ENCODE measurements around the gene GP5.
A peak's percentile ranks its signal among the peaks of the same experiment; 100 is the strongest.

GP5 gene

DNA sequence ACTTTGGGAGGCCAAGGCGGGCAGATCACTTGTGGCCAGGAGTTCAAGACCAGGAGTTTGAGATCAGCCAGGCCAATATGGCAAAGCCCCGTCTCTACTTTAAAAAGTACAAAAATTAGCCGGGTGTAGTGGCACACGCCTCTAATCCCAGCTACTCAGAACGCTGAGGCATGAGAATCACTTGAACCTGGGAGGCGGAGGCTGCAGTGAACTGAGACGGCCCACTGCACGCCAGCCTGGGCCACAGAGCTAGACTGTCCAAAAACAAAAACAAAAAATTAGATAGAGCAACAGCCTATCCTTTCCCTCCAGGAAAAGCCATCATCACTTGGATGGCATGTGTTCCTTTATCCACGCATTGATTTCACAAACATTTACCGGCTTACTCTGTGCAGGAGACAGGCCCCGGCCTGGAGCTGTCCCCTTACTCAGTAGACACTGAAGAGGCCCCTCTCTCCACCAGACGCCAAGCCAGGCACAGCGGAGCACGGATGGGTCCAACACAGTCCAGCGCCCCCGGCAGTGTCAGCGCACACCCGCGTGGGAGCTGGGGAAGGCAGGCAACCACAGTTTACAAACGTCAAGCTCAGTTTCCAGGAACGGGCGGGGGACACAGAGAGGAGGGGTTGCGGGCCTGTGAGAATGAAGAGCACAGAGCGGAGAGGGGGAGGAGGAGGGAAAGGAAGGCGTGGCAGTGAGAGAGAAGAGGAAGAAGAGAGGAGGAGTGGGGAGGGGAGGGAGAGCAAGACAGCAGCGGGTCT, 3.1 kb downstream of the GP5 start:
- Histone ChIP-seq H3K36me3 (ENCODE audit: insufficient read depth, low read length) (no peaks in the 10 kb centered on the region), H3K9me3 (ENCODE audit: low read length) (peaks cover 6% of the 10 kb centered on the region), H3K4me3 (ENCODE audit: low read length) (no peak overlapping the region), H2AFZ (ENCODE audit: low read depth, low read length) (peak overlapping the region; percentile 66), H3K27me3 (ENCODE audit: insufficient read depth, low read length) (no peaks in the 10 kb centered on the region), H3K4me1 (ENCODE audit: insufficient read depth, low read length) (peaks cover 19% of the 10 kb centered on the region)

DNA sequence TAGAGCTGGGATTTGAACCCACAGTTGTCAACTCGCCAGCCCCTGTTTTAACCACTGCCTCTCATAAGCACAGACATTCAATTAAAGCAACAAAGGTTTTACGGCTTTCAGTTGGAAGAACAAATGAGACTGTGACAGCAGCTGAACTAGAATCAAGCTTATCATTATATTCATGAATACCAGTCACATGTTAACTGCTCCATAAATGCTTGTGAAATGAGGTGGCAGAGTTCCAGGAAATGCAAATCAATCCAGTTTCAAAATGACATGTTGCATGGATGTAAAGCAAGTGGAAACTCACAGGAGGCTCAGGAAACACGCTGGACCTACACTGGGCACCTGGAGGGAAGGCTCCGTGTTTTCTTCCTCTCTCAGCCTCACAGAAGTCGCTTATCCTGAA, 3.9 kb downstream of the GP5 start:
- peaks cover 6% of the 10 kb centered on the region for H3K9me3 ChIP-seq (ENCODE audit: low read length)
- H3K4me1 ChIP-seq (ENCODE audit: insufficient read depth, low read length): peaks cover 19% of the 10 kb centered on the region
- no peak overlapping the region for H2AFZ ChIP-seq (ENCODE audit: low read depth, low read length)
- H3K4me3 ChIP-seq (ENCODE audit: low read length): no peak overlapping the region
- no peaks in the 10 kb centered on the region for H3K27me3 ChIP-seq (ENCODE audit: insufficient read depth, low read length)
- H3K36me3 ChIP-seq (ENCODE audit: insufficient read depth, low read length): no peaks in the 10 kb centered on the region

DNA sequence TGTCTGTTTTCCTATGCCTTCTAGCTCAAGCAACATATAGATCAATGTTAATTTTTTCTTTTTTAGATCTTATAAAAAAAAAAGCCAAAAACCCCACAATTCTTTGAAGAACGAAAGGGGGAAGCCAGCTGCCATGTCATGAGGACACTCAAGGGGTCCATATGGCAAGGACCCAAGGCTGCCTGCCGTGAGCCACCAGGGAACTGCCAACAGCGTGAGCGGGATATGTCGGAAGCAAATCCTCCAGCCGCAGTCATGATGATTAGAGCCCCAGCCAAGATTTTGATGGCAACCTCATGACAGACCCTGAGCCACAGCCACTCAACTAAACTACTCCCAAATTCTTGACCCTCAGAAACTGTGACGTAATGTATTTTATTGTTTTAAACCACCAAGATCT, 6.5 kb downstream of the GP5 start:
- Histone ChIP-seq H3K36me3 (ENCODE audit: insufficient read depth, low read length) (no peaks in the 10 kb centered on the region), H3K27me3 (ENCODE audit: insufficient read depth, low read length) (no peaks in the 10 kb centered on the region), H2AFZ (ENCODE audit: low read depth, low read length) (no peak overlapping the region), H3K4me1 (ENCODE audit: insufficient read depth, low read length) (peaks cover 19% of the 10 kb centered on the region), H3K4me3 (ENCODE audit: low read length) (no peak overlapping the region), H3K9me3 (ENCODE audit: low read length) (peaks cover 6% of the 10 kb centered on the region)

DNA sequence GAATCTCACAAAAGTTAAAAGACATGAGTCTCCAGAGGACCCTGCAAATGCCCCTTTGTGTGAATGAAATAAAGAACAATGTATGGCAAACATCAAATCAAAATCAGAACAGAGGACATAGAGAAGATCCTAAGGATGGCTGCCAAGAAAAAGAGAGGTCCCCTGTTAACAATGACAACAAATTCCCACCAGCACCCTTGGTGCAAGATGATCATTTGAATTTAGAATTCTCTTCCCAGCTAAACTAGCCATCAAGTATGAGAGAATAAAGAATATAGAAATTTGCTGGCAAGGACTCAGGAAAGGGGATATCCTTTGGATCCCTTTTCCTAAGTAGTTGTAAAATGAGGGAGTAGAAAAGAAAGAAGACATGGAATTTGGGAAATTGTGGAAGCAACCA, 8.2 kb downstream of the GP5 start:
- Histone ChIP-seq H3K27me3 (ENCODE audit: insufficient read depth, low read length) (no peaks in the 10 kb centered on the region), H3K4me1 (ENCODE audit: insufficient read depth, low read length) (peaks cover 15% of the 10 kb centered on the region), H3K4me3 (ENCODE audit: low read length) (no peak overlapping the region), H3K9me3 (ENCODE audit: low read length) (peaks cover 6% of the 10 kb centered on the region), H2AFZ (ENCODE audit: low read depth, low read length) (no peak overlapping the region), H3K36me3 (ENCODE audit: insufficient read depth, low read length) (no peaks in the 10 kb centered on the region)

DNA sequence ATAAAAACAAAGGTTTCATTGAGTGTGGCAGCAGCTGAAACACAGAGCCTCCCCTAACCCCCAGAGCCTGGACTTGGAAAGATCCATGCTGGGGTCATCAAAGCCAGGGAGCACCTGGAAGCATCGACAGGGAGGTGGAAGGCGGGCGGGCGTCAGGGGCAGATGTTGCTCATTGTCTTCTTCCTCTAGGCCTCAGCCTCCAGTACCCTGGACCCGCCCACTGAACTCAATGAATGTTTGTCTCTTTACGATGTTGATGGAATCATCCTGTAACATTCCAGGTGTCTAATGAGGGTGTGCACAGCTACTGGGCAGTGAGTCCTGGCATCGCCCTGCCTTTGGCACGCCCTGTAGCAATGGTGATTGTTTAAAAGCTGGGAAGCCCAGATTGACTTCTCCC, 9.8 kb downstream of the GP5 start:
- Histone ChIP-seq H3K27me3 (ENCODE audit: insufficient read depth, low read length) (no peaks in the 10 kb centered on the region), H3K9me3 (ENCODE audit: low read length) (peaks cover 9% of the 10 kb centered on the region), H3K4me3 (ENCODE audit: low read length) (no peak overlapping the region), H3K36me3 (ENCODE audit: insufficient read depth, low read length) (no peaks in the 10 kb centered on the region), H3K4me1 (ENCODE audit: insufficient read depth, low read length) (no peaks in the 10 kb centered on the region), H2AFZ (ENCODE audit: low read depth, low read length) (no peak overlapping the region)

DNA sequence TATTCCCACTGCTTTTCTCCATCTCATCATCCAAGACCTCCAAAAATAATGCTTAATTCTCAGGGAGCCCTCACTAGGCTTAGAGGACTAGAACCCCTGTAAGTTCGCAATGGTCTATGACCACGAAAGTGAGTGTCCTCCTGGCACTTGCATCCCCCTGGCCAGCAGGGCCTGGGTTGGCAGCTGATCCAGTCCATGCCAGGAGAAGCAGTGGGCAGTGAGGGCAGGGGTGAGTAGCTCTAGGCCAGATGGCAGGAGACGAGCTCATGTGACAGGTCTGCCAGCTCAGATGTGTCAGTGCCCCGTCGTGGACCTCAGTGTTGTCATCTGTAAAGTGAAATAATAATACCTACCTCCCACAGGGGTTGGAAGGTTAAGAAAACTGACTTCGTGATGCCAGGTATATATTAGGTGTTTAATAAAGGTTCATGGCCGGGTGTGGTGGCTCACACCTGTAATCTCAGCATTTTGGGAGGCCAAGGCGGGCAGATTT, 11.1 kb downstream of the GP5 start:
- Histone ChIP-seq H3K9me3 (ENCODE audit: low read length) (peaks cover 9% of the 10 kb centered on the region), H3K4me3 (ENCODE audit: low read length) (no peak overlapping the region), H3K4me1 (ENCODE audit: insufficient read depth, low read length) (no peaks in the 10 kb centered on the region), H2AFZ (ENCODE audit: low read depth, low read length) (no peak overlapping the region), H3K27me3 (ENCODE audit: insufficient read depth, low read length) (no peaks in the 10 kb centered on the region), H3K36me3 (ENCODE audit: insufficient read depth, low read length) (no peaks in the 10 kb centered on the region)

DNA sequence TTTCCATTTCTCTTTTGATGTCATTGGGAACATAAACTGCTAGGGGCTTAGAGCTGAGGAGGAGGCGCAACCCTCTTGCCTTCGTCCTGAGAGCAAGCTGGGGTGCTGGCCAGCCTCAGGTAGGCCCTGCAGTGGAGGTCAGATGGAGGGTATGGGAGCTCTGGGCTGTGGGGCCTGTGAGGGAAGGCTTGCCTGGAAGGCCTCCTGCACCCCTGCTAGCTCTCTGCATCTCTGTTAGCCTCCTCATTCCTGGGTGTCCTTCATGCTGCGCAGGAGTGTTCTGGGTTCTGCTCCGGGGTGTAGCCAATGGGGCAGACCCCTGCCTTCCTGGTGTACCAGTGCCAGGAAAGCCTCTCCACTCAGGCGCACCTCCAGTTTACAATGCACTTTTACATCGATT, 11.8 kb downstream of the GP5 start:
- H2AFZ ChIP-seq (ENCODE audit: low read depth, low read length): no peak overlapping the region
- no peaks in the 10 kb centered on the region for H3K27me3 ChIP-seq (ENCODE audit: insufficient read depth, low read length)
- peaks cover 9% of the 10 kb centered on the region for H3K9me3 ChIP-seq (ENCODE audit: low read length)
- no peak overlapping the region for H3K4me3 ChIP-seq (ENCODE audit: low read length)
- H3K36me3 ChIP-seq (ENCODE audit: insufficient read depth, low read length): no peaks in the 10 kb centered on the region
- H3K4me1 ChIP-seq (ENCODE audit: insufficient read depth, low read length): peaks cover 3% of the 10 kb centered on the region

DNA sequence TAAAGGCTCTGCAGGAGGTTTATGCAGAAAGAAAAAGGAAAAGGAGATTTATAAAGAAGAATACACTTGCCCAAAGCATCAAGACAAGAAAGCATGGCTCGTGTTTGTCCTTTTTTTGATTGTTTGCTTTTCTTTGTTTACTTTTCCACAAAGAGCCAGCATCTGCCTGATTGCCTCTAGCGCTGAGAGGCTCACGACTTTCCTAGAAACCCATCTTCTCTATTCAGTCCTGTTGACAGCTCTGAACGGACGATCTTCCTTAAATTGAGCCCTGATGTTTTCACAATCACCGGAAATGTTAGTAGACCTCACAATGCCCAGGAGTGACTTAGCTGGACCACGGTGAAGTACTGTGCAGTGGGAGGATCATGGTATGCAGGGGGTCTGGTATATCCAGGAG, 12.4 kb downstream of the GP5 start:
- no peaks in the 10 kb centered on the region for H3K36me3 ChIP-seq (ENCODE audit: insufficient read depth, low read length)
- no peaks in the 10 kb centered on the region for H3K27me3 ChIP-seq (ENCODE audit: insufficient read depth, low read length)
- H3K4me3 ChIP-seq (ENCODE audit: low read length): no peak overlapping the region
- no peak overlapping the region for H2AFZ ChIP-seq (ENCODE audit: low read depth, low read length)
- H3K4me1 ChIP-seq (ENCODE audit: insufficient read depth, low read length): peaks cover 4% of the 10 kb centered on the region
- H3K9me3 ChIP-seq (ENCODE audit: low read length): peaks cover 9% of the 10 kb centered on the region

DNA sequence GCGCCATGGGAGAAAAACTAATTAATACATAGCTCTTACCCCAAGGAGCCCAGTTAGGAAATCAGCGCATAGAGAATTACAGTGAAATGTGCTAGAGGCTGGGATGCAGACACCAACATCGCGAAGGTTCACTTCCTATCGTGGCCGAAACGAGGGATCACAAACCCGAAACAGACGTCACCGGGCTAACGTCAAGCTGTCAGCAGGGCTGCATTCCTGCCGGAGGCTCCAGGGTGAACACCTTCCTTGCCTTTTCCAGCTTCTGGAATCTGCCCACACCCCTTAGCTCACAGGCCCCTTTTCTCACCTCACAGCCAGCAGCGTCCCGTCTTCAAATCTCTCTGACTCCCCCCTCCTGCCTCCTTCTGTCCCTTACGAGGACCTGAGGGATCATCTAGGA, 13.0 kb downstream of the GP5 start:
- peaks cover 9% of the 10 kb centered on the region for H3K9me3 ChIP-seq (ENCODE audit: low read length)
- H3K36me3 ChIP-seq (ENCODE audit: insufficient read depth, low read length): no peaks in the 10 kb centered on the region
- H3K4me3 ChIP-seq (ENCODE audit: low read length): no peak overlapping the region
- H2AFZ ChIP-seq (ENCODE audit: low read depth, low read length): no peak overlapping the region
- peaks cover 4% of the 10 kb centered on the region for H3K4me1 ChIP-seq (ENCODE audit: insufficient read depth, low read length)
- no peaks in the 10 kb centered on the region for H3K27me3 ChIP-seq (ENCODE audit: insufficient read depth, low read length)

DNA sequence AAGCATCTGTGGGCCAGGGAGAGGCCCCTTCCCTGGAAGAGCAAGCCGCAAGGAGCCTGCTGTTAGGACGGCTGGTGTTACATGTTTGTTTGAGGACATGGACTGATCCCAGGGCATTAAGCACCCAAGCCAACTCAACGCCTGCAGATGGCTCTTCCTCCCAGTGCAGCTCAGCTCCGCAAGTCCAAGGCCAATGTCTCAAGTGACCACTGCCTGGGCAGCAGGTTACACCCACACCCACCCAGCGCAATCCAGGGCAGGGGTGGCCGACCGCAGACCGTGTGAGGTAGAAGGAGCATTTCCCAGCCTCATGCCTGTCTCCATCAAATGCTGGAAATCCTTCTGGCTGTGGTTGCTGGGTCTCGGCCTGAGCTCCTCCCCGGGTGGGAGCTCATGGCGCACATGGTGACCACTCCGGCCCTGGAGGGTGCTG, 14.5 kb downstream of the GP5 start:
- Histone ChIP-seq H3K27me3 (ENCODE audit: insufficient read depth, low read length) (peaks cover 4% of the 10 kb centered on the region), H2AFZ (ENCODE audit: low read depth, low read length) (no peak overlapping the region), H3K9me3 (ENCODE audit: low read length) (peaks cover 9% of the 10 kb centered on the region), H3K4me1 (ENCODE audit: insufficient read depth, low read length) (peaks cover 4% of the 10 kb centered on the region), H3K36me3 (ENCODE audit: insufficient read depth, low read length) (no peaks in the 10 kb centered on the region), H3K4me3 (ENCODE audit: low read length) (no peak overlapping the region)

DNA sequence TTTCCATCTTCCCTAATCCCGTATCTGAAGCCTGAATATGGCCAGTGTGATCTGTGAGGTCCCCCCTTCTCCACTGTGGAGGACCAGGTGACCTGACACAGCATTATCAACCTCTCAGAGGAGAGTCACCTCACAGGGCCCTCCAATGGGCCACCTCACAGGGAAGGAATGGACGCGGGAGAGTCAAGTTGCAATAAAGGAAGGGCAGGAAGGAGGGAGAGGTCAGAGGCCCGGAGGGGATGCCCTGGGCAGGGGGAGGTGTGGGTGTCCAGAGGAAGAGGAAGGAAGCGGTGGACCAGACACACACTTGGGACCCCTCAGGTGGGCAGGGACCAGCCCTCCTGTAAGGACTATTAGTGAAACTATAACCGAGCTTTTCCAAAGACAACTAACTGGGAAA, 14.9 kb downstream of the GP5 start:
- Histone ChIP-seq H3K4me1 (ENCODE audit: insufficient read depth, low read length) (peaks cover 4% of the 10 kb centered on the region), H3K27me3 (ENCODE audit: insufficient read depth, low read length) (peaks cover 4% of the 10 kb centered on the region), H2AFZ (ENCODE audit: low read depth, low read length) (no peak overlapping the region), H3K9me3 (ENCODE audit: low read length) (peaks cover 7% of the 10 kb centered on the region), H3K36me3 (ENCODE audit: insufficient read depth, low read length) (no peaks in the 10 kb centered on the region), H3K4me3 (ENCODE audit: low read length) (no peak overlapping the region)

DNA sequence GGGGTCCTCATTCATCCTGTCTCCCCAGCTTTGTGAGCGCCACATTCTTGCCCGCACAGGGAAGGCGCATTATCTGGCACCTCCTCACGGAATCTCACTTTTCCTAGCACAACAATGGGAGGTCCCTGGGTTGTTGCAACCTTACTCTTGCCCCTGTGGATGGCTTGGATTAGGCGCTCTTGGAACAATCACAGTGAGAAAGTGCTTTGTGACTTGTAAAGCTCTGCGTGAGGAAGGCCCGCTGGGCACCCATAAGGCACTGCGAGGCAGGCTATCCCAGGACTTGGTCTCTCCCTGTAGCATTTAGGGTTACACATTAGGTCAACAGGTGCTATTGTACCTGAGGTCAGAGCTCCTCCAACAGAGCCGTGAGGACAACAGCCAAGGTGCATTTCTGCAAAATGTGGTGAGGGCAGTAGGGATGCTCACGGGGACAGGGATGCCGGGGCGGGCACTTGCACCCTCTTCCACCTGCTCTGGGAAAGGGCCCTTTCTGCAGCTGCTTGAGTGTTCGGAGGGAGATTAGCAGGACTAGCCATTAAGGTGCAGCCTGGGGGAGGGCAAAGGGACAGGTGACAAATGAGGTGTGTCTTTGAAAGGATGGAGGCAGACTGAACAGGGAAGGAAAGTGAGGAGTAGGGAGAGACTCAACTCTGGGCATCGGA, 15.7 kb downstream of the GP5 start:
- H2AFZ ChIP-seq (ENCODE audit: low read depth, low read length): no peak overlapping the region
- H3K4me3 ChIP-seq (ENCODE audit: low read length): no peak overlapping the region
- peaks cover 4% of the 10 kb centered on the region for H3K4me1 ChIP-seq (ENCODE audit: insufficient read depth, low read length)
- H3K36me3 ChIP-seq (ENCODE audit: insufficient read depth, low read length): no peaks in the 10 kb centered on the region
- H3K9me3 ChIP-seq (ENCODE audit: low read length): peaks cover 7% of the 10 kb centered on the region
- H3K27me3 ChIP-seq (ENCODE audit: insufficient read depth, low read length): peaks cover 4% of the 10 kb centered on the region

DNA sequence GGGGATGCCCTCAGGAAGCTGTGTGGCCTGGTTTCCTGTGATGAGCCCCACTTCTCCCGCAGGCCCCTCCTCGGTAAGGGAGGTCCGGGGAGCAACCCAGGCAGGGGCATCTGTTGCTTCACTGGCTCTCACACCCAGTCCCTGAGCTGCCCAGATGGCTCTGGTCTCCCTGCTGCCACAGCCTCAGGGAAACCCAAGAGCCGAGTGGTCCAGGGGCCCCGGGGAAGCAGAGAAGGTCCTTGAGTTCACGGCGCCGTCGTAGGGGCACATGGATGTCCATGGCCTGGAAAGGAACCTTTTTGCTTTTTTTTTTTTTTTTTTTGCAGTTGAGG, 16.2 kb downstream of the GP5 start:
- peaks cover 4% of the 10 kb centered on the region for H3K4me1 ChIP-seq (ENCODE audit: insufficient read depth, low read length)
- H3K4me3 ChIP-seq (ENCODE audit: low read length): no peak overlapping the region
- H3K36me3 ChIP-seq (ENCODE audit: insufficient read depth, low read length): no peaks in the 10 kb centered on the region
- peaks cover 4% of the 10 kb centered on the region for H3K27me3 ChIP-seq (ENCODE audit: insufficient read depth, low read length)
- H3K9me3 ChIP-seq (ENCODE audit: low read length): peaks cover 7% of the 10 kb centered on the region
- H2AFZ ChIP-seq (ENCODE audit: low read depth, low read length): no peak overlapping the region
